ENCODE data around the gene L3MBTL4.

- TF ChIP-seq GATA2 (IDR thresholded peaks at IDR 0.05; ENCODE audit: low read depth, low read length) (no peak), GATA3 (IDR thresholded peaks at IDR 0.05; ENCODE audit: low read depth, low read length) (no peak)
Measured at GRCh38 chr18:5914951-5915350, 499.8 kb downstream of the L3MBTL4 start.
